CD1c-positive myeloid dendritic cell (primary cell): ENCODE measurements around the gene THADA.
A peak's percentile ranks its signal among the peaks of the same experiment; 100 is the strongest.

Source experiments
- DNase-seq: peaks from one replicate; pipeline ENCODE4 v3.0.0-alpha.2; 2016; ENCODE audit errors: extremely low spot score

The THADA gene

GRCh38 chr2:43325107-43325811, 270.6 kb downstream of the THADA start:
- no peak for DNase-seq

- DNase-seq, result no peak
Measured at GRCh38 chr2:43324259-43325106, 271.4 kb downstream of the THADA start.

GRCh38 chr2:43323857-43324256, 272.0 kb downstream of the THADA start:
- DNase-seq, result no peak

GRCh38 chr2:43321446-43321845, 274.4 kb downstream of the THADA start:
- DNase-seq, result no peak

GRCh38 chr2:43319541-43319940, 276.3 kb downstream of the THADA start:
- no peak for DNase-seq

GRCh38 chr2:43318791-43319190, 277.0 kb downstream of the THADA start:
- DNase-seq, result no peak

GRCh38 chr2:43317680-43318079, 278.2 kb downstream of the THADA start:
- DNase-seq, result no peak

- no peak for DNase-seq
Measured at GRCh38 chr2:43317194-43317593, 278.6 kb downstream of the THADA start.

- no peak for DNase-seq
Measured at GRCh38 chr2:43315482-43315881, 280.4 kb downstream of the THADA start.

GRCh38 chr2:43314299-43314927, 281.4 kb downstream of the THADA start:
- no peak for DNase-seq

- no peak for DNase-seq
Measured at GRCh38 chr2:43313642-43314017, 282.2 kb downstream of the THADA start.

- DNase-seq, result peak; percentile 13
Measured at GRCh38 chr2:43312755-43313641, 282.8 kb downstream of the THADA start.

- no peak for DNase-seq
Measured at GRCh38 chr2:43311276-43311675, 284.6 kb downstream of the THADA start.

GRCh38 chr2:43309935-43310334, 285.9 kb downstream of the THADA start:
- no peak for DNase-seq

- DNase-seq, result no peak
Measured at GRCh38 chr2:43307973-43308372, 287.9 kb downstream of the THADA start.

- no peak for DNase-seq
Measured at GRCh38 chr2:43307046-43307445, 288.8 kb downstream of the THADA start.

- DNase-seq, result no peak
Measured at GRCh38 chr2:43306197-43306596, 289.6 kb downstream of the THADA start.

GRCh38 chr2:43305517-43305916, 290.3 kb downstream of the THADA start:
- peak; percentile 87 for DNase-seq

GRCh38 chr2:43305012-43305411, 290.8 kb downstream of the THADA start:
- DNase-seq, result peak; percentile 79

- no peak for DNase-seq
Measured at GRCh38 chr2:43303889-43304288, 291.9 kb downstream of the THADA start.

GRCh38 chr2:43302961-43303494, 292.8 kb downstream of the THADA start:
- DNase-seq, result peak; percentile 64
